ENCODE results near the gene DEPP1.
A peak's percentile ranks its signal among the peaks of the same experiment; 100 is the strongest.

Gene DEPP1

GRCh38 chr10:44960482-44961229 is 18.0 kb downstream of the DEPP1 start:
- no peak for TF ChIP-seq GATA2 (IDR thresholded peaks at IDR 0.05; ENCODE audit: low read depth, low read length)
- no peak for TF ChIP-seq GATA3 (IDR thresholded peaks at IDR 0.05; ENCODE audit: low read depth, low read length)

GRCh38 chr10:44960088-44960460 is 18.5 kb downstream of the DEPP1 start:
- TF ChIP-seq GATA2 (IDR thresholded peaks at IDR 0.05; ENCODE audit: low read depth, low read length) (no peak), GATA3 (IDR thresholded peaks at IDR 0.05; ENCODE audit: low read depth, low read length) (no peak)

GRCh38 chr10:44959247-44960087 is 19.1 kb downstream of the DEPP1 start, which contains the start of gene RASSF4:
TSS of gene RASSF4 (plus strand) at chr10:44959802. CDS start at chr10:44970203, 10,401 bp downstream.
- TF ChIP-seq GATA3 (IDR thresholded peaks at IDR 0.05; ENCODE audit: low read depth, low read length) (no peak), GATA2 (IDR thresholded peaks at IDR 0.05; ENCODE audit: low read depth, low read length) (peak; percentile 42)

- TF ChIP-seq GATA2 (IDR thresholded peaks at IDR 0.05; ENCODE audit: low read depth, low read length) (no peak), GATA3 (IDR thresholded peaks at IDR 0.05; ENCODE audit: low read depth, low read length) (no peak)
Observed at GRCh38 chr10:44958898-44959246, 19.7 kb downstream of the DEPP1 start.

GRCh38 chr10:44958196-44958897 is 20.3 kb downstream of the DEPP1 start:
- TF ChIP-seq GATA2 (IDR thresholded peaks at IDR 0.05; ENCODE audit: low read depth, low read length) (no peak), GATA3 (IDR thresholded peaks at IDR 0.05; ENCODE audit: low read depth, low read length) (no peak)

GRCh38 chr10:44956717-44957706 is 21.6 kb downstream of the DEPP1 start:
- TF ChIP-seq GATA2 (IDR thresholded peaks at IDR 0.05; ENCODE audit: low read depth, low read length) (no peak), GATA3 (IDR thresholded peaks at IDR 0.05; ENCODE audit: low read depth, low read length) (no peak)

- TF ChIP-seq GATA3 (IDR thresholded peaks at IDR 0.05; ENCODE audit: low read depth, low read length), result no peak
- TF ChIP-seq GATA2 (IDR thresholded peaks at IDR 0.05; ENCODE audit: low read depth, low read length), result no peak
Observed at GRCh38 chr10:44956226-44956625, 22.4 kb downstream of the DEPP1 start.

- no peak for TF ChIP-seq GATA2 (IDR thresholded peaks at IDR 0.05; ENCODE audit: low read depth, low read length)
- TF ChIP-seq GATA3 (IDR thresholded peaks at IDR 0.05; ENCODE audit: low read depth, low read length), result no peak
Observed at GRCh38 chr10:44955413-44956070, 23.1 kb downstream of the DEPP1 start.

GRCh38 chr10:44954962-44955361 is 23.6 kb downstream of the DEPP1 start:
- TF ChIP-seq GATA3 (IDR thresholded peaks at IDR 0.05; ENCODE audit: low read depth, low read length) (no peak), GATA2 (IDR thresholded peaks at IDR 0.05; ENCODE audit: low read depth, low read length) (no peak)

GRCh38 chr10:44954042-44954441 is 24.6 kb downstream of the DEPP1 start:
- no peak for TF ChIP-seq GATA2 (IDR thresholded peaks at IDR 0.05; ENCODE audit: low read depth, low read length)
- no peak for TF ChIP-seq GATA3 (IDR thresholded peaks at IDR 0.05; ENCODE audit: low read depth, low read length)

GRCh38 chr10:44952779-44953231 is 25.8 kb downstream of the DEPP1 start:
- no peak for TF ChIP-seq GATA3 (IDR thresholded peaks at IDR 0.05; ENCODE audit: low read depth, low read length)
- no peak for TF ChIP-seq GATA2 (IDR thresholded peaks at IDR 0.05; ENCODE audit: low read depth, low read length)

- no peak for TF ChIP-seq GATA2 (IDR thresholded peaks at IDR 0.05; ENCODE audit: low read depth, low read length)
- TF ChIP-seq GATA3 (IDR thresholded peaks at IDR 0.05; ENCODE audit: low read depth, low read length), result no peak
Observed at GRCh38 chr10:44951576-44952226, 26.9 kb downstream of the DEPP1 start.
